ENCODE data around the gene RREB1. TPM values are rescaled to one million over a fixed set of nuclear protein-coding genes. Genes with fewer than 3 reads are reported as not detected.

Gene RREB1
- total RNA-seq, 2 experiments from 2014 or later = 17.4 to 18.5 TPM

DNA sequence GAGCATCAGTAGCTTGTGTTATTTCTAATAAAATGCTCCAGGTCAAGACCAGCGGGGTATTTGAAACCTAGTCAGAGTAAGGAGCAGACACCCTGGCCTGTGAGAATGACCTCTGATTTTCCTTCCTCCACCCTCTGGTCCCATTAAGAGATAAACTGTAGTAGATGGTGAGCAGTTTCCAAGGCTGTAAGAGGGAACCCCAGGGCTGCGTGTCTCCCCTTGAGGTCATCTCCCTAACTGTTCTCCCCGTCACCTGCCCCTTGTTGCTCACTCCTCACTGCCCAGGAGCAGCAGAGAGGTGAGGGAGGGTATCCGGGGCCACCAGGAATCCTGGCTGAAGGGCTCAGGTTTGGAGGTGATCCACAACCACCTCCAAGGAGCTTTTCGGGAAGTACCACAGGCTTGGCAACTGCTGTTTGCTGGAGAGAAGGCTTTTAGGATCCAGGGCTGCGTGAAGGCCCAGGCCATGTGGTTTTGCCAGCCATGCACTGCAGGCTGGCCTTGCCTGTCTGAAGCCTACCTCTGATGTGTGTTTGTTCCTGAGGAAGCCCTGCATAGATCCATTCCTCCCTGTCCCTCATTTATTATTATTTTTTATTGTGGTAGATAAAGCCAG, 62.5 kb downstream of the RREB1 start:
- Mint-ChIP-seq H3K27ac (no peak overlapping the region), H3K36me3 (peaks cover 5% of the 10 kb centered on the region), H3K4me3 (no peak overlapping the region), H3K4me1 (peaks cover 44% of the 10 kb centered on the region), H3K27me3 (no peaks in the 10 kb centered on the region), H3K9me3 (no peaks in the 10 kb centered on the region)
- no peak for DNase-seq

DNA sequence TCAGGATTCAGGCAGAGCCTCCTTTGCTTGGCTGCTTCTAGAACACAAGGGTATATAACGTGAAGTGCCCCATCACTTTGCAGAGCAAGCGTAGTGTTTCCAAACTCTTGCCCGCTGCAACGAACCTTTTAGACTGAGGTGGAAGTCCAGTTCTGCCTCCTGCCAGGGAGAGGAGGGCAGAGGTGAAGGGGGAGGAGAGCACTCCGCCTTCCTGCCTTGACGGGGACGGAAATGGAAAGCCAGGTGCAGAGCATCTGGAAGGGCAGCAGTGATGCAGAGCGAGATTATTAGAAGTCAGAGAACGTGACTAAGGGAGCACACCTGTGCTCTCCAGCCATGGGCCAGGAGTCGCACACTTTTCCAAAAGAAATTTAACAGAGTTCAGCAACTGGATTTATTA, 63.4 kb downstream of the RREB1 start:
- Mint-ChIP-seq H3K27me3 (no peaks in the 10 kb centered on the region), H3K4me1 (peaks cover 43% of the 10 kb centered on the region), H3K4me3 (no peak overlapping the region), H3K36me3 (peaks cover 5% of the 10 kb centered on the region), H3K9me3 (no peaks in the 10 kb centered on the region), H3K27ac (no peak overlapping the region)
- DNase-seq = no peak

DNA sequence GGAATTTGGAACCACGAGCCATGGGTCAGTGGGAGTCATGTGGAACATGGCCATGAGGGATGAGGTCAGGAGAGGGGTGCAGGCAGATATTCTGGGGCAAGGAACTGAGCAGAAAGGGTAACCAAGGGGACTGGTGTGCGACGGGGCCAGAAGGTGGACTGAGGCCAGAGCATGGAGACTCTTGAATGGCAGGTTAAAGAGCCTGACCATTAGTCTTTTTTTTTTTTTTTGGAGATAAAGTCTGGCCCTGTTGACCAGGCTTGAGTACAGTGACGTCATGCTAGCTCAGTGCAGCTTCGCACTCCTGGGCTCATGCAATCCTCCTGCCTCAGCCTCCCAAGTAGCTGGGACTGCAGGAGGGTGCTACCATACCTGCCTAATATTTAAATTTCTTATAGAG, 64.0 kb downstream of the RREB1 start:
- Mint-ChIP-seq H3K9me3 (no peaks in the 10 kb centered on the region), H3K27me3 (no peaks in the 10 kb centered on the region), H3K4me3 (no peak overlapping the region), H3K36me3 (peaks cover 6% of the 10 kb centered on the region), H3K4me1 (peaks cover 38% of the 10 kb centered on the region), H3K27ac (no peak overlapping the region)
- no peak for DNase-seq

DNA sequence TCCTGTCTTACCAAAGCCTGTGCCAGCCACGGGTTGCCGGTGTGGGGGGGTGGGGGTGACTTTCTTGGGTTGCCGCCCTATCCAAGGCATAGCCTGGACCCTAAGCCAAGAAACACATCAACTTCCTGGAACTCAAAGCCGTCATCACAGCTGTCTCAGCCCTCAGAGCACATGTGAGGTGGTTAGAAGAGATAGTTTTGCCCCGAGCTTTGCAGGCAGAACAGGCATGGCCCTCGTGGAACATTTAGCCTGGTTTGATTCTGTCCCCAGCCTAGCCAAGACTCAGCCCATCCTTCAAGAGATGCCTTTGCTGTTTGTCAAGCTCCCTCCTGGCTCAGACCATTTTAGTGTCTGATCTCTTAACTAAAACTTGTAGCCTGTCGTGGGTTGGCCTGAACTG, 64.9 kb downstream of the RREB1 start:
- Mint-ChIP-seq H3K36me3 (peaks cover 6% of the 10 kb centered on the region), H3K4me3 (no peak overlapping the region), H3K4me1 (peaks cover 37% of the 10 kb centered on the region), H3K27me3 (no peaks in the 10 kb centered on the region), H3K9me3 (no peaks in the 10 kb centered on the region), H3K27ac (no peak overlapping the region)
- DNase-seq = no peak

DNA sequence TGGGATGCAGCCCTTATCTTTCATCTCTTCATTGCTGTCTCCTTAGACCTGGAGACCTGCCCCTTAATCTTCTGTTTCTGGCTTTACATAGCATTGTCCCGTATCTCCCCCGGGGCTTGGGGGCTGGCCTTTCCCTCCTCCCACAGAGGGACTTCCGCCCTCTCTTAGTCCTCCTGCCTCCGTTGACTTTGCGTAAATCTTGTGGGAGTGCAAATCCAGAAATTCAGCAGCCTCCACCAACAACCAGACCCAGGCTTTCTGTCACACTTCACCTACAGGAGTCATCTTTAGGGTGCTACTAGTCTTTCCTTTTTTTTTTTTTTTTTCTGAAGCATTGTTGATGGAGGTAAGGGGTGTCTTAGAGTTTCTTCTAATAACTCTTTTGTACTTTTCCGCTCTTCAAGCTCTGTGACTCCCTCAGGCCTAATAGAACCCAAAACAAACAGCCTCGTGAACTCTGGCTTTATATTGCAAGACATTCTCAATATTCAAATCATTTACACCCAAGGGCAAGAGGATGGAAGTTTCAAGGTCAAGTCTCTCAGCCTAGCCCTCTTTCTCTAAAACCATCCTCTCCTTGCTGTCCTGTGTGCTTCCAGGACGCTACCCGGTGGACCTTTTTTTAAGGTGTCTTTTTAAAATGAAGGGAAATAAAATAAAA, 66.2 kb downstream of the RREB1 start:
- H3K27ac Mint-ChIP-seq = no peak overlapping the region
- no peaks in the 10 kb centered on the region for H3K27me3 Mint-ChIP-seq
- DNase-seq = no peak
- H3K36me3 Mint-ChIP-seq = peaks cover 6% of the 10 kb centered on the region
- H3K4me1 Mint-ChIP-seq = peaks cover 32% of the 10 kb centered on the region
- H3K9me3 Mint-ChIP-seq = no peaks in the 10 kb centered on the region
- H3K4me3 Mint-ChIP-seq = no peak overlapping the region

DNA sequence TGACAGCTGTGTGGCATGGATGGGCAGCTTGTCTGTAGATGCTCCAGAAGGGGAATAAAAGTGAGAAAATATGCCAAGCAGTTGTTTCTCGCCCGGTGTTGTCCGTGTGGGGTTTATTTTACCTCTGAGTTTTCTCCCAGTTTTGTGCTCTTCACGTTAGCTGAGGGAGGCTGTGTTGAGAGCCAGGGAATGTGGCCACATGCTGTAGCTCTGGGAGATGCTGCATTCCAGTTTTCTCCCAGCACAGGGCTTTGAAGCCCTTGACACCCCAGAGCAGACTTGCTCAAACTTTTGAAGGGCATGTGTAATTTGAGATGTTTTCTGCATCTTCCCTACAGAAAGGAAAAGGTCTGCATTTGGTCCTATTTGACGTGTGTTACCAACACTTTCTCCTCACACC, 67.7 kb downstream of the RREB1 start:
- H3K4me1 Mint-ChIP-seq = peaks cover 23% of the 10 kb centered on the region
- peaks cover 7% of the 10 kb centered on the region for H3K36me3 Mint-ChIP-seq
- H3K27me3 Mint-ChIP-seq = no peaks in the 10 kb centered on the region
- no peak overlapping the region for H3K27ac Mint-ChIP-seq
- no peak overlapping the region for H3K4me3 Mint-ChIP-seq
- no peaks in the 10 kb centered on the region for H3K9me3 Mint-ChIP-seq
- no peak for DNase-seq

DNA sequence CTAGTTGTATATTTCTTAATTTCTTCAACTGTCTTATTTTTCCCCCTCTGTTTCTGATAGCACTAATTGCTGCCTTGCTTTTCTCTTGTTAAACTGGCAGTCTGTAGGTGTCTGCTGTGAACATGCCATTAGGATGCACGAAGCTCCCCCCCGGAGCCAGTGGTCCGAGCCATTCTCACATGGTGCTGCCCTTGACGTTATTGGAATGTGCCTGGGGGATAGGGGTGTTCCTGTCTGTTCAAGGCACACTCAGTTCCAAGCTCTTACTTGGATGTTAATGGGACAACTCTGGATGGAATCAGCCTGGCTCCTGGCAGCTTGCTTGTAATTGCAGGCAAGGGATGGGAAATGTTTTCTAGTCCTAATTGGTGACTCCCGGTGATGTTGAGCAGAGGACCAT, 68.4 kb downstream of the RREB1 start:
- Mint-ChIP-seq H3K27me3 (no peaks in the 10 kb centered on the region), H3K36me3 (peaks cover 10% of the 10 kb centered on the region), H3K4me1 (peaks cover 18% of the 10 kb centered on the region), H3K9me3 (no peaks in the 10 kb centered on the region), H3K4me3 (no peak overlapping the region), H3K27ac (no peak overlapping the region)
- no peak for DNase-seq

DNA sequence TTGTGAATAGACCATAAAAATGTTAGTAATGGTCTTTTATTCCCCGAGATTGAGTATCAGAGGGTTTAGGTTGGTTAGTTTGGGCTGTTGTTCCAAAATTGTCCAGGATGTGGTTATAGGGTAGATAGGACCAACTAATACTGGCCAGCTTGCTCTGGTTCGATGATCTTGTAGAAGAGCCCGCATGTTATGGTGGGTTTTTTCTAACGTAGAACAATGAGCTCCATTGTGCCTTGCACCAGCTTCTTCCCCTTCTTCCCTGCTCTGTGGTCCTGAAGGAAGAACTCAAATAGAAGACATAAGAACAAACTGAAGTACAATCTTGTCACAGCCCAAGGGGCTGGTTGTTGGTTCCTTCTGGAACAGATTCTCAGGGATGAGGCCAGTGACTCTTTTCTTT, 70.5 kb downstream of the RREB1 start:
- Mint-ChIP-seq H3K9me3 (no peaks in the 10 kb centered on the region), H3K27ac (no peak overlapping the region), H3K4me3 (no peak overlapping the region), H3K27me3 (no peaks in the 10 kb centered on the region), H3K36me3 (peaks cover 16% of the 10 kb centered on the region), H3K4me1 (peaks cover 11% of the 10 kb centered on the region)
- no peak for DNase-seq

DNA sequence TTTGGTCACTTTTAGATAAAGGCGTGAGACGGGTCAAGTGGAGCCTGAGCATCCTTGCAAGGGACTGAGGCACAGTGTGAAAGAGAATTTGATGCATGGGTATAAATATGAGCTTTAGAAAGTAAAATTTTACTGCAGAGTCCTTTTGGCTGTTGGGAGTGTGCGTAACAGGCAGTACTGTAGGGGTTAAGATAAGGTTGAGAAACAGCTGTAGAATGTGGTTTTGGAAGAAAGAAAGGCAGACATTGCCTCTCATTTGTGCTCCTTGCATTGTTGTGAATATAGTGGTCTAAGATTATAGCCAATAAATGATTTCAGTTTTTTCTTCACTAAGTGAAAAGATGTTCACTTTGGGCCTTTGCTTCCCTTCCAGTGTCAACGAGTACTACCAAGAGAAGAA, 73.0 kb downstream of the RREB1 start:
- no peaks in the 10 kb centered on the region for H3K27me3 Mint-ChIP-seq

DNA sequence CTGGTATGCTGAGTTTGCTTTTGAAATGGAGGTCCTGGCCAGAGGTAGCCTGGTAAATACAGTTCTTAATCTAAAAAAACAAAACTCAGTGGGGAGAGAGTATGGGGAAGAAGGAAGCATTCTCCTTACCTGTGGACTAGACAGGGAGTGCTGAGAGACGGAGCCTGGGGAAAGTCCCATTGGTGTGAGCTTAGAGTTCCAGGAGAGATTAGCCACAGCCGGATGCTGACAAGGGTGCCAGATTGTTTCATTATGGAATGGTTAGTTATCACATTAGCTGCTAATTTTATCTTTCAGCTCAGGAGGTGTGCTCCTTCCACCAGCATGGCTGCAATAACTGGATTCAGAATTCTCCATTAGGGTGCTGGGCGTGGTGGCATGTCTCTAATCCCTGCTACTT, 75.9 kb downstream of the RREB1 start:
- Mint-ChIP-seq H3K27me3 (no peaks in the 10 kb centered on the region), H3K36me3 (peaks cover 32% of the 10 kb centered on the region), H3K27ac (no peak overlapping the region), H3K4me3 (no peak overlapping the region), H3K4me1 (peaks cover 12% of the 10 kb centered on the region), H3K9me3 (no peaks in the 10 kb centered on the region)
- DNase-seq = no peak

More for the DNA sequence above, 73.0 kb downstream of the RREB1 start:
- peaks cover 26% of the 10 kb centered on the region for H3K36me3 Mint-ChIP-seq
- H3K9me3 Mint-ChIP-seq = no peaks in the 10 kb centered on the region
- no peak for DNase-seq
- no peak overlapping the region for H3K27ac Mint-ChIP-seq
- no peak overlapping the region for H3K4me3 Mint-ChIP-seq
- H3K4me1 Mint-ChIP-seq = peaks cover 13% of the 10 kb centered on the region

DNA sequence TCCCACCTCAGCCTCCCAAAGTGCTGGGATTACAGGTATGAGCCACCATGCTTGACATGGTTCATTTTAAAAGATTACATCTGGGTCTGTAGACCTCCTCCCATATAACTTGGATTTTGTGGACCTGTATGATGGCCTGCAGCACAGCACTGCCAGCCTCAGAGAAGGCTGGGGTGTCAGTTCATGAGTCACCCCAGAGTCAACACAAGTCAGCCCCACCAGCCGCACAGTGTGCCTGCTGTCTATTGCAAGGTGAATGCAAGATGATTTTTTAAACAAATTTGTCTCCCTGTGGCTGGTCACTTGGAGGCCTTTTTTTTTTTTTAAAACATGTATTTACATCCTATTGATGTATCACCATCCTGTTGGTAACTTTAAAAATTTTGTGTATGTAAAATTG, 76.7 kb downstream of the RREB1 start:
- H3K27ac Mint-ChIP-seq = no peak overlapping the region
- peaks cover 40% of the 10 kb centered on the region for H3K36me3 Mint-ChIP-seq
- no peak overlapping the region for H3K4me3 Mint-ChIP-seq
- H3K27me3 Mint-ChIP-seq = no peaks in the 10 kb centered on the region
- DNase-seq = no peak
- H3K9me3 Mint-ChIP-seq = no peaks in the 10 kb centered on the region
- peaks cover 14% of the 10 kb centered on the region for H3K4me1 Mint-ChIP-seq

DNA sequence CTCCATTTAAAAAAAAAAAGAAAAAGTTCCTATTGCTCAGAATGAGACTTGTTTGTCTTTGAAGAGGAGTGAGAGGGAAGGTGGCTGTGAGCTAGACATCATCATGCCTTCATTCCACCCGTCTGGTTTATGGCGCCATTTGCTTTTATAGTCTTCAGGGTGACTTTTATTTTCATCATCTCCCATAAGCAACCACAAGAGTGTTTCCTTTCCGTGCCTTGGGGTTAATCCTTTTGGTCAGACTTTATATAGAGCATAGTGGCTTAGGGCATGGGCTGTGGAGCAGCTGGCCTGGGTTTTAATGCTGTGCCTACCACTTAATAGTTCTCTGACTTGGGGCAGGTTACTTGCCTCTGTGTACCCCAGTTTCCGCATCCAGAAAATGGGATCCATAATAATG, 77.8 kb downstream of the RREB1 start:
- Mint-ChIP-seq H3K36me3 (peaks cover 43% of the 10 kb centered on the region), H3K27ac (no peak overlapping the region), H3K27me3 (no peaks in the 10 kb centered on the region), H3K9me3 (no peaks in the 10 kb centered on the region), H3K4me3 (no peak overlapping the region), H3K4me1 (peaks cover 14% of the 10 kb centered on the region)
- DNase-seq = no peak

DNA sequence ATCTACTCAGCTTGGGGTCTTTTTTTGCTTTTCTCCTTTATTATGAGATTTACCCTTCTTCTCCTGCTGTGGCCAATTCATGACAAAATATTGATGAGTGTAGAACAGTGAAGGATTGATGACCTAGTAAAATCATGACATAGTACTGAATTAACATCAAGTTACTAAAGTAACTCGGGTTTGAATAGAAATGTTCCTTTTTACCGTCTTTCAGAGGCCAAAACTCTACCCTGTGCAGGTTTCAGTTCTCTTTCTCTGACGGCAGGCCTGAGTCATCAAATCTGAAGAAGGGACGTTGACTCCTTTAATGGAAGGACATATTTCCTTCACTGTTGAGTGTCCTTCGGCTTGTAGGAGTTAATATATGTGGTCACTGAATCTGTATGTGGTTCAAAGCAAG, 80.7 kb downstream of the RREB1 start:
- peaks cover 20% of the 10 kb centered on the region for H3K4me1 Mint-ChIP-seq
- DNase-seq = no peak
- H3K36me3 Mint-ChIP-seq = peaks cover 52% of the 10 kb centered on the region
- no peaks in the 10 kb centered on the region for H3K27me3 Mint-ChIP-seq
- H3K27ac Mint-ChIP-seq = no peak overlapping the region
- H3K9me3 Mint-ChIP-seq = no peaks in the 10 kb centered on the region
- no peak overlapping the region for H3K4me3 Mint-ChIP-seq

DNA sequence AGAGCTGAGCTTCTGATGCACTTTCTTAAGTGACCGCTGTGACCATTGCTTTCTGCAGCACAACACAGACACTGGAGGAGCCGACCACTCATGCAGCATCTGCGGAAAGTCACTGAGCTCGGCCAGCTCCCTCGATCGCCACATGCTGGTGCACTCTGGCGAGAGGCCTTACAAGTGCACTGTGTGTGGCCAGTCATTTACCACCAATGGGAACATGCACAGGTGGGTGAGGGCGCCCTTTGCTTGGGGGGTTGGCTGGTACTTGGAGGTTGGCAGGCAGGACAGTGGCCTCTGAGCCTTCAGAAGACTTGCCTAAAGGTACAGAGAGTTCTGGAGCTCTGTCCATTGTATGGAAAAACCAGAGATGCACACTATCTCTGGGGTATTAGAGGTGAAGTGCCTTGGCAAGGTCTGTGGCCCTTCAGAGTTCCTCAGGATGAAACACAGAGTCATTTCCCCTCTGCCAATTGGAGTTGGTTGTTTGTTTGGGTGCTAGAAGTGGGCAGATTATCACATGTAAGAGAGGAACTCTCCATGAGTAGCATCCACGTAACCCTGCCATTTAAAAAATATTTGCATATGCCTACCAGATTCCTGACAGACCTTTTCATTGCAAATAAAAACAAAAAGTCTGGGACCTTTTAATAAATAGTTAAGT, 81.5 kb downstream of the RREB1 start:
- H3K4me1 Mint-ChIP-seq = peaks cover 21% of the 10 kb centered on the region
- no peak overlapping the region for H3K27ac Mint-ChIP-seq
- H3K9me3 Mint-ChIP-seq = no peaks in the 10 kb centered on the region
- no peaks in the 10 kb centered on the region for H3K27me3 Mint-ChIP-seq
- DNase-seq = no peak
- no peak overlapping the region for H3K4me3 Mint-ChIP-seq
- H3K36me3 Mint-ChIP-seq = peaks cover 52% of the 10 kb centered on the region

DNA sequence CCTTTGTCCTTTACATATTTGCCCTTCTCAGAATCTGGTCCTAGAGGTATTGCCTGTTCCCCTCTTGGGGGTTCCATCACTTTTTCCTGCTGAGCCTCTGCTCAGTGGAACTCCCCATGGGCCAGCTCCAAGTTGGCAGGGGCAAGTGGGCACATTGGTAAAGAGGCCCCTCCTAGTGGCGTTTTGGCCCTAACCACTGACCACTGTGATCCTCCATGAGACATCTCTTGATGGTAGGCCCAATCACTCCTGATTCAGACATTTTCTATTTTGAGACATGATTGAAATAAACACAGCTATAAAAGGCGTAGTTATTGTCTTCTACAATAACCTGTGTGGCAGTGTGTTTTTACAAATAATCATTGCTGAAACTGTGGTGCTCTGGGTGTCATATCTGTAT, 83.0 kb downstream of the RREB1 start:
- Mint-ChIP-seq H3K27me3 (no peaks in the 10 kb centered on the region), H3K27ac (no peak overlapping the region), H3K36me3 (peaks cover 50% of the 10 kb centered on the region), H3K4me1 (peaks cover 26% of the 10 kb centered on the region), H3K9me3 (no peaks in the 10 kb centered on the region), H3K4me3 (no peak overlapping the region)
- no peak for DNase-seq

DNA sequence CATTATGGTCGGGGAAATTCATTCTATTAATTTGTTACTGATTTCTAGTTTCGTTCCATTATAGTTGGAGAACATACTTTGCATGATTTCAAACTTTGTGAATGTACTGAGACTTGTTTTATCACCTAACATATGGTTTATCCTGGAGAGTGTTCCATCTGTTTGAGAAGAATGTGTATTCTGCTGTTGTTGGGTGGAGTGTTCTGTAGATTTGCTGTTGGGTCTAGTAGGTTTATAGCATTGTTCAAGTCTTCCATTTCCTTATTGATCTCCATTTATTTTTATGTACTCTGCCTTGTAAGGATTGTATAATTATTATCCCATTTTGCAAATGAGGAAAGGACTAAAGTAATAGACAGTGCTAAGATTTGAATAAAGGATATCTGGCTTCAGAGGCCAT, 85.4 kb downstream of the RREB1 start:
- H3K27ac Mint-ChIP-seq = no peak overlapping the region
- H3K4me1 Mint-ChIP-seq = peaks cover 39% of the 10 kb centered on the region
- no peak for DNase-seq
- H3K36me3 Mint-ChIP-seq = peaks cover 56% of the 10 kb centered on the region
- H3K9me3 Mint-ChIP-seq = no peaks in the 10 kb centered on the region
- no peaks in the 10 kb centered on the region for H3K27me3 Mint-ChIP-seq
- H3K4me3 Mint-ChIP-seq = no peak overlapping the region

All from activated naive CD8-positive, alpha-beta T cell treated with anti-CD3 and anti-CD28 coated beads for 36 hours (primary cell).